LNCaP clone FGC (cell line): ENCODE measurements around the gene MRPS27.

Experiments
- DNase-seq: peaks from one replicate; pipeline ENCODE4 v3.0.0-alpha.2; 2011; ENCODE audit warnings: low read depth
- H3K4me3 ChIP-seq: 2 replicates; pipeline ENCODE4 v1.5.1; 2011; ENCODE audit warnings: mild to moderate bottlenecking, low read depth, low read length, control low read depth
- CTCF ChIP-seq: IDR thresholded peaks from 2 replicates; pipeline ENCODE4 v1.5.1; 2012; ENCODE audit warnings: mild to moderate bottlenecking; ENCODE audit not compliant: control insufficient read depth, insufficient read depth; ENCODE audit errors: extremely low read depth

Gene MRPS27

GRCh38 chr5:72228960-72229359 lies 91.1 kb downstream of the MRPS27 start:
- DNase-seq, result no peak
- TF ChIP-seq CTCF, result no peak

GRCh38 chr5:72226950-72227349 lies 93.1 kb downstream of the MRPS27 start:
- no peak for DNase-seq
- TF ChIP-seq CTCF, result no peak
- H3K4me3 ChIP-seq, result no peak overlapping the region

More at GRCh38 chr5:72228960-72229359, 91.1 kb downstream of the MRPS27 start:
- H3K4me3 ChIP-seq, result no peak overlapping the region

GRCh38 chr5:72225741-72226140 lies 94.3 kb downstream of the MRPS27 start:
- DNase-seq, result no peak
- TF ChIP-seq CTCF, result no peak
- no peak overlapping the region for H3K4me3 ChIP-seq

GRCh38 chr5:72224946-72225463 lies 95.0 kb downstream of the MRPS27 start:
- DNase-seq, result no peak
- TF ChIP-seq CTCF, result no peak
- no peak overlapping the region for H3K4me3 ChIP-seq

- DNase-seq, result no peak
- H3K4me3 ChIP-seq, result no peak overlapping the region
- TF ChIP-seq CTCF, result no peak
Measured at GRCh38 chr5:72223371-72223770, 96.7 kb downstream of the MRPS27 start.

DNA sequence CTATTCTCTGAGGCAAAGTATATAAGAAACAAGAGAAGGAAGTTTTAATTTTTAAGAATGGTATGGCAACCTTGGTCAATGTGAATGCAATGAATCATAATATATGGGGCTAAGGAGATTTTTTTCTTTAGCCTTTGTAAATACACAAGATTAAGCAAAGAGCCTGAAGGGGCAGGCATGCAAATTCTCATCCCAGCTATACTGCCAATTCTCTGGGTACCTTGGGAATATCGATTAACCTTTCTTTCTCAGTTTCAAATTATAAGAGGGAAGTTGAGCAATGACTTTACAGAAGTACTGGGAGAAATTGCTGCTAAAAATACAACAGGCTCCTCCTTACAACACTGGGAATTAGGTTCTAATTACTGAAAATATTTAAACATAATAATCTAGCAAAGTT lies 97.5 kb downstream of the MRPS27 start:
- no peak for TF ChIP-seq CTCF
- H3K4me3 ChIP-seq, result no peak overlapping the region
- DNase-seq, result no peak

- no peak for TF ChIP-seq CTCF
- DNase-seq, result no peak
- no peak overlapping the region for H3K4me3 ChIP-seq
Measured at GRCh38 chr5:72221541-72221940, 98.5 kb downstream of the MRPS27 start.
